ENCODE data around the gene ZNF280D.

GRCh38 chr15:56731548-56731947 lies 1.8 kb downstream of the ZNF280D start:
- TF ChIP-seq CTCF (conservative IDR thresholded peaks at IDR 0.05 in 1 of 2, IDR thresholded peaks at IDR 0.05 in 1 of 2; ENCODE audit: extremely low read depth in 1 of 2, insufficient read depth in 1 of 2, low read depth in 1 of 2, low read length in 2 of 2) (no peak), EZH2 (IDR thresholded peaks at IDR 0.05; ENCODE audit: borderline replicate concordance, low read length) (no peak)

Data from mammary epithelial cell (primary cell).